ENCODE results near the gene C22orf42.
A peak's percentile ranks its signal among the peaks of the same experiment; 100 is the strongest.

DNA sequence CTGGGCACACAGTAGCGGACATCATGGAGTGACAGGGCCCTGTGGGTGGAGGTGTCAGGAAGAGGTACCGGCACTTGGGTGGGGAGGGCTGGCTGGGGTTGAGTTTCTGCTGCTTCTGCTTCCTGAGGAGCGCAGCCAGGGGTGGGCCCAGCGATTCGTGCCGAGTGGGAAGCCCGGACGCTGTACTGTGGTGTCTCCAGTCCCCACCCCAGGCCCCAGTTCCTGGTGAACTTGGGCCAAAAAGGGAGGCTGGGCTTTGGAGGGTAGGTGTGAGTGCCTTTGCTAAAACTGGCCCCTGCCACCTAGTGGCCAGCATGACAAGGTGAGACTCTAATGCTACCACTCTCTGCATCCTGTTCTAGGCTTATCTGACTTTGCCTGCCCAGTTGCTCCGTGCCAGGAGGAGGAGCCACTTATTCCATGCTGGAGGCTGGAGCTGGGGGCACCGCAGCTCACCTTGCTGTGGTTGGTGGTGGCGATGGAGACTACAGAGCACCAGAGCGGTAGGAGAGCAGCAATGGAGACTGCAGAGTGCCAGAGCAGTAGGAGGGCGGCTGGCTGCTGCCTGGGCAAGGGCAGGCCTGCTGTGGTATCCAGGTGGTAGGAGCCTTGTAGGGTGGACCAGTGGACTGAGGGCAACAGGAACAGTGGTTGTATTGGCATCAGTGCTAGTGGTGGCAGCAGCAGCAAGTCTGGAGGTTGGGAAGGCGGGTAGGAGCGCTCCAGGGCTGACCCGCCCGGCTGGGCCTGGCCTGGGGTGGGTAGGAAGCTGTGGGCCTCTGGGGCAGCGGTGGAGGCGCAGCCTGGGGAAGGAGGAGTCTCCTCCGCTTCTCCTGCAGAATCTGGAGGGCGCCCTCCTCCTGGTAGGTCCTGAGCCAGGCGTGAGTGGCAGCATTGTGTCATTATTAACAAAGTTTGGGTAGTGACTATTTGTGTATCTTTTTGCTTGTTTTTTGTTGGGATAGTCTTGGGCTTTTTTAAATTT is 48.0 kb upstream of the C22orf42 start:
- TF ChIP-seq, protein P1, sequence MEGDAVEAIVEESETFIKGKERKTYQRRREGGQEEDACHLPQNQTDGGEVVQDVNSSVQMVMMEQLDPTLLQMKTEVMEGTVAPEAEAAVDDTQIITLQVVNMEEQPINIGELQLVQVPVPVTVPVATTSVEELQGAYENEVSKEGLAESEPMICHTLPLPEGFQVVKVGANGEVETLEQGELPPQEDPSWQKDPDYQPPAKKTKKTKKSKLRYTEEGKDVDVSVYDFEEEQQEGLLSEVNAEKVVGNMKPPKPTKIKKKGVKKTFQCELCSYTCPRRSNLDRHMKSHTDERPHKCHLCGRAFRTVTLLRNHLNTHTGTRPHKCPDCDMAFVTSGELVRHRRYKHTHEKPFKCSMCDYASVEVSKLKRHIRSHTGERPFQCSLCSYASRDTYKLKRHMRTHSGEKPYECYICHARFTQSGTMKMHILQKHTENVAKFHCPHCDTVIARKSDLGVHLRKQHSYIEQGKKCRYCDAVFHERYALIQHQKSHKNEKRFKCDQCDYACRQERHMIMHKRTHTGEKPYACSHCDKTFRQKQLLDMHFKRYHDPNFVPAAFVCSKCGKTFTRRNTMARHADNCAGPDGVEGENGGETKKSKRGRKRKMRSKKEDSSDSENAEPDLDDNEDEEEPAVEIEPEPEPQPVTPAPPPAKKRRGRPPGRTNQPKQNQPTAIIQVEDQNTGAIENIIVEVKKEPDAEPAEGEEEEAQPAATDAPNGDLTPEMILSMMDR (IDR thresholded peaks at IDR 0.05), result peak in 1 of 2 donors; percentile 42
- TF ChIP-seq POLR2AphosphoS5 (IDR thresholded peaks at IDR 0.05), result no peak
